Measurements from ENCODE around the gene GRIA3. TPM values are rescaled to one million over a fixed set of nuclear protein-coding genes. Genes with fewer than 3 reads are reported as not detected.

Gene GRIA3
- total RNA-seq, 1 experiment from 2014 or later = 1.4 TPM

DNA sequence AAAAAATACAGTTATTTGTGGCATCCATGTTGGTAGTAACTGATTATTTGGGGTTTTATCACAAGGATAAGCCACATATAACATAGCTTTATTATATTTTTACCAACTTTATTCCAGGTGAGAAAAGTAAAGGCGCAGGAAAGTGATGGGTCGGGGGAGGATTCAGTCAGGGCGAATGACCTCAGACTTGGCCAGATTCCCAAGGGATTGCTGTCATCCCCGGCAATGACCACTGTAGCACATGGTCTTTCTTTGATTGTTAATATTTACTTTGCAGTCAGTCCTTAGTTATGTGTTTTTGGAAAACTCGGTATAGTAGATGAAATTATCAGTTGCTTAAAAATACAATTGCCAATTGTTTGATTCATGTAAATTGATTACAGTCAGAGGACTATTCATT, 17.6 kb downstream of the GRIA3 start:
- Histone ChIP-seq H4K8ac (replicated peaks; ENCODE audit: insufficient read length, low read depth, low read length) (no peak overlapping the region), H4K5ac (ENCODE audit: insufficient read length, low read depth, low read length) (no peak overlapping the region), H3K9ac (ENCODE audit: extremely low read depth, insufficient read length, low read length) (no peak overlapping the region), H3K79me2 (ENCODE audit: insufficient read depth, low read length) (no peaks in the 10 kb centered on the region), H3K4me2 (ENCODE audit: insufficient read depth, insufficient read length, low read length) (no peak overlapping the region), H2BK15ac (ENCODE audit: low read depth, low read length) (no peak overlapping the region), H2BK12ac (ENCODE audit: insufficient read length, low read depth, low read length) (no peak overlapping the region), H4K91ac (ENCODE audit: insufficient read length, low read depth, low read length) (no peak overlapping the region), H3T11ph (ENCODE audit: low read length) (no peak overlapping the region), H3K18ac (ENCODE audit: insufficient read length, low read depth, low read length) (no peak overlapping the region), H3K56ac (ENCODE audit: insufficient read length, low read depth, low read length) (no peak overlapping the region), H3K14ac (ENCODE audit: insufficient read depth, low read length) (no peak overlapping the region), H3K9me3 (ENCODE audit: control insufficient read depth, low read depth, low read length) (peaks cover 36% of the 10 kb centered on the region), H2AK5ac (ENCODE audit: insufficient read length, low read length) (no peak overlapping the region), H2BK5ac (ENCODE audit: insufficient read length, low read length) (no peak overlapping the region), H3K23me2 (ENCODE audit: insufficient read length, low read depth, low read length, poor library complexity, severe bottlenecking) (peaks cover 3% of the 10 kb centered on the region), H3K27ac (ENCODE audit: insufficient read length, low read depth, low read length) (no peak overlapping the region), H3K79me1 (ENCODE audit: insufficient read depth, low read depth, low read length, poor library complexity, severe bottlenecking) (no peaks in the 10 kb centered on the region), H2BK20ac (ENCODE audit: low read depth, low read length, poor library complexity, severe bottlenecking) (no peak overlapping the region), H3K23ac (ENCODE audit: insufficient read length, low read depth, low read length) (no peak overlapping the region), H4K20me1 (ENCODE audit: control insufficient read depth, insufficient read depth, insufficient read length) (no peaks in the 10 kb centered on the region), H3K27me3 (ENCODE audit: insufficient read depth, low read length) (peaks cover 2% of the 10 kb centered on the region; the same call in 1 of the 2 replicates), H3K4ac (ENCODE audit: low read depth, low read length) (no peak overlapping the region), H3K4me1 (ENCODE audit: insufficient read depth, low read length) (no peaks in the 10 kb centered on the region), H2BK120ac (ENCODE audit: low read depth, low read length, poor library complexity, severe bottlenecking) (no peak overlapping the region), H2AFZ (ENCODE audit: low read length) (no peak overlapping the region)
- Mint-ChIP-seq H3K9me3 (peaks cover 0 to 69% of the 10 kb centered on the region in 2 experiments; a peak in 2 of 5 replicates), H3K36me3 (ENCODE audit: insufficient read depth in 1 of 3, low read depth in 3 of 3) (peaks cover 0 to 2% (median 0%) of the 10 kb centered on the region in 3 experiments; a peak in 5 of 7 replicates), H3K4me1 (peaks cover 0 to 2% of the 10 kb centered on the region in 2 experiments; a peak in 1 of 4 replicates), H3K27ac (no peak overlapping the region), H3K27me3 (ENCODE audit: low read depth) (no peaks in the 10 kb centered on the region), H3K4me3 (no peak overlapping the region)
- TF ChIP-seq, protein P1, sequence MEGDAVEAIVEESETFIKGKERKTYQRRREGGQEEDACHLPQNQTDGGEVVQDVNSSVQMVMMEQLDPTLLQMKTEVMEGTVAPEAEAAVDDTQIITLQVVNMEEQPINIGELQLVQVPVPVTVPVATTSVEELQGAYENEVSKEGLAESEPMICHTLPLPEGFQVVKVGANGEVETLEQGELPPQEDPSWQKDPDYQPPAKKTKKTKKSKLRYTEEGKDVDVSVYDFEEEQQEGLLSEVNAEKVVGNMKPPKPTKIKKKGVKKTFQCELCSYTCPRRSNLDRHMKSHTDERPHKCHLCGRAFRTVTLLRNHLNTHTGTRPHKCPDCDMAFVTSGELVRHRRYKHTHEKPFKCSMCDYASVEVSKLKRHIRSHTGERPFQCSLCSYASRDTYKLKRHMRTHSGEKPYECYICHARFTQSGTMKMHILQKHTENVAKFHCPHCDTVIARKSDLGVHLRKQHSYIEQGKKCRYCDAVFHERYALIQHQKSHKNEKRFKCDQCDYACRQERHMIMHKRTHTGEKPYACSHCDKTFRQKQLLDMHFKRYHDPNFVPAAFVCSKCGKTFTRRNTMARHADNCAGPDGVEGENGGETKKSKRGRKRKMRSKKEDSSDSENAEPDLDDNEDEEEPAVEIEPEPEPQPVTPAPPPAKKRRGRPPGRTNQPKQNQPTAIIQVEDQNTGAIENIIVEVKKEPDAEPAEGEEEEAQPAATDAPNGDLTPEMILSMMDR (conservative IDR thresholded peaks at IDR 0.05) = no peak
- no CpG with 5 or more reads among the region's 5 CpGs for WGBS (ENCODE audit: extremely low coverage, insufficient read length, low lambda C conversion rate)
- DNase-seq = no peak

All from H9 (cell line).